Measurements from ENCODE around the gene MAN1A1.

DNA sequence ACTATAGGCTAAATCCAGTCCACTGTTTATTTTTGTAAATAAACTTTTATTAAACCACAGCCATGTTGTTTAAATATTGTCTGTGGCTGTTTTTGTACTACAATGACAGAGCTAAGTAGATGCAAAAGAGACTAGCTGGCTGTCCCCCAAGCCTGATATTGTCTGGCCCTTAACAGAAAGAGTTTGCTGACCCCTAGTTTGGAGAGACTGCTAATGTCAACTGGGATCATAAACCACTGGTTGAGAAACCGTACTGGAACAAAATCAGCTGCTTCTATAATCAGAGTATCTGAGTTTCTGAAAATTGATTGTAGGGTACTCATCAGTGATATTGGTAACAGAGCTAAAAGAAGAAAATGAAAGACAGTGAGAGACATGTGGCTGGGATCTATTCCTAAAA, 168.5 kb downstream of the MAN1A1 start:
- TF ChIP-seq, protein P1, sequence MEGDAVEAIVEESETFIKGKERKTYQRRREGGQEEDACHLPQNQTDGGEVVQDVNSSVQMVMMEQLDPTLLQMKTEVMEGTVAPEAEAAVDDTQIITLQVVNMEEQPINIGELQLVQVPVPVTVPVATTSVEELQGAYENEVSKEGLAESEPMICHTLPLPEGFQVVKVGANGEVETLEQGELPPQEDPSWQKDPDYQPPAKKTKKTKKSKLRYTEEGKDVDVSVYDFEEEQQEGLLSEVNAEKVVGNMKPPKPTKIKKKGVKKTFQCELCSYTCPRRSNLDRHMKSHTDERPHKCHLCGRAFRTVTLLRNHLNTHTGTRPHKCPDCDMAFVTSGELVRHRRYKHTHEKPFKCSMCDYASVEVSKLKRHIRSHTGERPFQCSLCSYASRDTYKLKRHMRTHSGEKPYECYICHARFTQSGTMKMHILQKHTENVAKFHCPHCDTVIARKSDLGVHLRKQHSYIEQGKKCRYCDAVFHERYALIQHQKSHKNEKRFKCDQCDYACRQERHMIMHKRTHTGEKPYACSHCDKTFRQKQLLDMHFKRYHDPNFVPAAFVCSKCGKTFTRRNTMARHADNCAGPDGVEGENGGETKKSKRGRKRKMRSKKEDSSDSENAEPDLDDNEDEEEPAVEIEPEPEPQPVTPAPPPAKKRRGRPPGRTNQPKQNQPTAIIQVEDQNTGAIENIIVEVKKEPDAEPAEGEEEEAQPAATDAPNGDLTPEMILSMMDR (IDR thresholded peaks at IDR 0.05; ENCODE audit: insufficient read depth, low read length, poor library complexity, severe bottlenecking) = no peak
- TF ChIP-seq EZH2phosphoT487 (conservative IDR thresholded peaks at IDR 0.05; ENCODE audit: low read length) = no peak

All from SU-DHL-6 (cell line).